Uterus (tissue), 2 donors: Measurements from ENCODE around the gene CYP11A1.

Source experiments
- CTCF ChIP-seq, 4 experiments: fragments of 200-600 bp in 2 of 4; fragments of 450-650 bp in 2 of 4; sonication (generic) in 2 of 4; IDR thresholded peaks; one replicate each; pipeline ENCODE4 v1.5.1; 2016 to 2019; ENCODE audit warnings: antibody characterized with exemption in 4 of 4, mild to moderate bottlenecking in 2 of 4, moderate library complexity in 1 of 4
- POLR2A ChIP-seq, 2 donors: fragments of 450-650 bp; IDR thresholded peaks; one replicate each; pipeline ENCODE4 v1.6.1; 2016; ENCODE audit warnings: antibody characterized with exemption in 2 of 2, mild to moderate bottlenecking in 1 of 2, moderate library complexity in 1 of 2

- no peak for TF ChIP-seq CTCF (IDR thresholded peaks at IDR 0.05)
- TF ChIP-seq POLR2A (IDR thresholded peaks at IDR 0.05), result no peak
These were observed 13.7 kb upstream of the CYP11A1 start for GRCh38 chr15:74381190-74381453.
